Measurements from ENCODE around the gene MMP24OS. TPM values are rescaled to one million over a fixed set of nuclear protein-coding genes. Genes with fewer than 3 reads are reported as not detected.

MMP24OS gene
- total RNA-seq, 1 donor from 2014 or later, result 2.9 TPM

- no peak overlapping the region for H2AFZ ChIP-seq (replicated peaks)
- Mint-ChIP-seq H3K4me1 (peaks cover 12% of the 10 kb centered on the region), H3K9me3 (no peaks in the 10 kb centered on the region), H3K36me3 (peaks cover 2% of the 10 kb centered on the region), H3K27ac (no peak overlapping the region), H3K4me3 (no peak overlapping the region), H3K27me3 (ENCODE audit: insufficient read depth, low read depth) (no peaks in the 10 kb centered on the region)
- no peaks in the 10 kb centered on the region for H3F3A ChIP-seq (ENCODE audit: low read depth)
- H3K4me2 ChIP-seq, result no peak overlapping the region
- no peaks in the 10 kb centered on the region for H4K20me1 ChIP-seq (ENCODE audit: low read depth)
- H3K79me2 ChIP-seq (ENCODE audit: low read depth), result no peaks in the 10 kb centered on the region
- peak overlapping the region; percentile 18 for H3K9ac ChIP-seq
- DNase-seq (ENCODE audit: low spot score), result no peak
- TF ChIP-seq CTCF (IDR thresholded peaks at IDR 0.05) (no peak), EZH2 (IDR thresholded peaks at IDR 0.05) (no peak), EZH2phosphoT487 (IDR thresholded peaks at IDR 0.05) (no peak)
- H3K27ac ChIP-seq, result no peak overlapping the region
- no peaks in the 10 kb centered on the region for H3K36me3 ChIP-seq
- H3K27me3 ChIP-seq, result no peaks in the 10 kb centered on the region
- no peaks in the 10 kb centered on the region for H3K9me3 ChIP-seq (ENCODE audit: low read depth)
- no peaks in the 10 kb centered on the region for H3K4me1 ChIP-seq
- H3K4me3 ChIP-seq, result no peak overlapping the region
Observed at GRCh38 chr20:35326021-35326739, 48.3 kb upstream of the MMP24OS start.

GRCh38 chr20:35325401-35325800, 47.5 kb upstream of the MMP24OS start:
- Mint-ChIP-seq H3K4me3 (no peak overlapping the region), H3K36me3 (peaks cover 2% of the 10 kb centered on the region), H3K27ac (no peak overlapping the region), H3K9me3 (no peaks in the 10 kb centered on the region), H3K4me1 (peaks cover 12% of the 10 kb centered on the region), H3K27me3 (ENCODE audit: insufficient read depth, low read depth) (no peaks in the 10 kb centered on the region)
- Histone ChIP-seq H3K9ac (no peak overlapping the region), H4K20me1 (ENCODE audit: low read depth) (no peaks in the 10 kb centered on the region), H3K9me3 (ENCODE audit: low read depth) (no peaks in the 10 kb centered on the region), H3K36me3 (no peaks in the 10 kb centered on the region), H2AFZ (replicated peaks) (no peak overlapping the region), H3K27ac (no peak overlapping the region), H3F3A (ENCODE audit: low read depth) (no peaks in the 10 kb centered on the region), H3K4me2 (no peak overlapping the region), H3K27me3 (no peaks in the 10 kb centered on the region), H3K4me3 (no peak overlapping the region), H3K4me1 (no peaks in the 10 kb centered on the region), H3K79me2 (ENCODE audit: low read depth) (no peaks in the 10 kb centered on the region)
- TF ChIP-seq CTCF (IDR thresholded peaks at IDR 0.05), result no peak
- TF ChIP-seq EZH2phosphoT487 (IDR thresholded peaks at IDR 0.05), result no peak
- no peak for TF ChIP-seq EZH2 (IDR thresholded peaks at IDR 0.05)
- no peak for DNase-seq (ENCODE audit: low spot score)

GRCh38 chr20:35320396-35321126, 42.6 kb upstream of the MMP24OS start:
- no peak overlapping the region for H3K9ac ChIP-seq
- H3K9me3 Mint-ChIP-seq, result no peaks in the 10 kb centered on the region

More at GRCh38 chr20:35320396-35321126, 42.6 kb upstream of the MMP24OS start:
- no peaks in the 10 kb centered on the region for H3K36me3 ChIP-seq
- peaks cover 2% of the 10 kb centered on the region for H3K36me3 Mint-ChIP-seq
- no peaks in the 10 kb centered on the region for H3K79me2 ChIP-seq (ENCODE audit: low read depth)
- no peaks in the 10 kb centered on the region for H3K4me1 ChIP-seq
- H3F3A ChIP-seq (ENCODE audit: low read depth), result no peaks in the 10 kb centered on the region
- TF ChIP-seq CTCF (IDR thresholded peaks at IDR 0.05) (no peak), EZH2phosphoT487 (IDR thresholded peaks at IDR 0.05) (no peak), EZH2 (IDR thresholded peaks at IDR 0.05) (no peak)
- H3K4me2 ChIP-seq, result no peak overlapping the region
- H4K20me1 ChIP-seq (ENCODE audit: low read depth), result no peaks in the 10 kb centered on the region
- H3K4me3 Mint-ChIP-seq, result no peak overlapping the region
- no peak overlapping the region for H3K4me3 ChIP-seq
- H3K9me3 ChIP-seq (ENCODE audit: low read depth), result no peaks in the 10 kb centered on the region
- DNase-seq (ENCODE audit: low spot score), result no peak
- no peak overlapping the region for H2AFZ ChIP-seq (replicated peaks)
- no peak overlapping the region for H3K27ac ChIP-seq
- no peaks in the 10 kb centered on the region for H3K27me3 ChIP-seq
- no peaks in the 10 kb centered on the region for H3K27me3 Mint-ChIP-seq (ENCODE audit: insufficient read depth, low read depth)
- no peak overlapping the region for H3K27ac Mint-ChIP-seq
- H3K4me1 Mint-ChIP-seq, result peaks cover 2% of the 10 kb centered on the region

Measured in neural progenitor cell (in vitro differentiated cells).